GM10248 (cell line): ENCODE data around the gene MCC.

Experiments used
- CTCF ChIA-PET: fragments of 300-600 bp; sonication (Branson Sonifier 250); formaldehyde crosslinking; extraction: SDS; loops from one replicate; lab custom pipeline; 2021; ENCODE audit warnings: antibody characterized with exemption; lab: Yijun Ruan, JAX
- POLR2A ChIA-PET: fragments of 350-650 bp; sonication (Branson Sonifier 250); formaldehyde crosslinking; extraction: SDS; loops from one replicate; lab custom pipeline; 2020; ENCODE audit warnings: antibody characterized with exemption; lab: Yijun Ruan, JAX
- DNase-seq: peaks from one replicate; pipeline ENCODE4 v3.0.0; 2012; ENCODE audit errors: extremely low spot score
- CTCF ChIP-seq: IDR thresholded peaks from 2 replicates; pipeline ENCODE4 v1.5.1; 2012; ENCODE audit warnings: mild to moderate bottlenecking, low read depth; ENCODE audit errors: extremely low read depth, missing control alignments, control extremely low read depth

MCC gene

GRCh38 chr5:113192541-113192940 lies 295.7 kb downstream of the MCC start:
- no peak for DNase-seq
- POLR2A ChIA-PET, result no interaction called here
- CTCF ChIA-PET, result interaction anchor here (1.1 kb wide), 1 partner anchor 9 kb away, joined by 3 read pairs; no protein-coding TSS in a partner anchor
- TF ChIP-seq CTCF, result no peak

GRCh38 chr5:113190347-113190746 lies 297.9 kb downstream of the MCC start:
- DNase-seq, result no peak
- ChIA-PET POLR2A (no interaction called here), CTCF (interaction anchor here (1.9 kb wide), 1 partner anchor 9 kb away, joined by 4 read pairs; no protein-coding TSS in a partner anchor)
- TF ChIP-seq CTCF, result no peak

- TF ChIP-seq CTCF, result no peak
- no peak for DNase-seq
- ChIA-PET CTCF (interaction anchor here (1.0 to 1.9 kb wide), 2 partner anchors 8 to 193 kb away, joined by 3 to 4 read pairs; no protein-coding TSS in a partner anchor), POLR2A (no interaction called here)
Observed at GRCh38 chr5:113189291-113189690, 299.0 kb downstream of the MCC start.

- ChIA-PET CTCF (interaction anchor here (1.0 kb wide), 1 partner anchor 192 kb away, joined by 3 read pairs; no protein-coding TSS in a partner anchor), POLR2A (no interaction called here)
- TF ChIP-seq CTCF, result no peak
- no peak for DNase-seq
Observed at GRCh38 chr5:113188436-113188835, 299.8 kb downstream of the MCC start.

GRCh38 chr5:113187906-113188305 lies 300.3 kb downstream of the MCC start:
- TF ChIP-seq CTCF, result no peak
- POLR2A ChIA-PET, result no interaction called here
- CTCF ChIA-PET, result no interaction called here
- no peak for DNase-seq

GRCh38 chr5:113186061-113186460 lies 302.2 kb downstream of the MCC start:
- no peak for DNase-seq
- POLR2A ChIA-PET, result no interaction called here
- TF ChIP-seq CTCF, result no peak
- CTCF ChIA-PET, result interaction anchor here (1.1 kb wide), 1 partner anchor 31 kb away, joined by 3 read pairs; no protein-coding TSS in a partner anchor
